Natural killer cell (primary cell): ENCODE data around the gene HOXD1. TPM values are rescaled to one million over a fixed set of nuclear protein-coding genes. Genes with fewer than 3 reads are reported as not detected.

Experiments used
- ATAC-seq, 3 donors: fragments of 150-1000 bp in 2 of 3; fragments of 200-7000 bp in 1 of 3; cut with Tn5 transposase; 1 replicate in 1 of 3; 2 replicates in 2 of 3; pipeline ENCODE4 v1.10.0; 2021; ENCODE audit warnings: mild to moderate bottlenecking in 2 of 3, moderate library complexity in 2 of 3
- DNase-seq, 2 donors: peaks; one replicate each; pipeline versions ENCODE4 v3.0.0 to v3.0.0-alpha.2; 2013 to 2021; ENCODE audit warnings: mixed read lengths in 1 of 2
- H3K27ac ChIP-seq: one replicate; pipeline ENCODE4 v1.5.1; 2013; ENCODE audit warnings: mild to moderate bottlenecking, low read length
- H3K27me3 ChIP-seq: one replicate; pipeline ENCODE4 v1.6.1; 2013; ENCODE audit warnings: low read length; ENCODE audit not compliant: control insufficient read depth, insufficient read depth
- H3K36me3 ChIP-seq: one replicate; pipeline ENCODE4 v1.6.1; 2013; ENCODE audit warnings: low read length; ENCODE audit not compliant: control insufficient read depth, insufficient read depth
- H3K4me1 ChIP-seq: one replicate; pipeline ENCODE4 v1.6.1; 2013; ENCODE audit warnings: low read length; ENCODE audit not compliant: control insufficient read depth, insufficient read depth
- H3K4me3 ChIP-seq: one replicate; pipeline ENCODE4 v1.5.1; 2013; ENCODE audit warnings: low read length
- H3K9me3 ChIP-seq: one replicate; pipeline ENCODE4 v1.6.1; 2013; ENCODE audit warnings: low read length; ENCODE audit not compliant: control insufficient read depth, insufficient read depth
- H3K27ac Mint-ChIP-seq, 2 donors: one replicate each; pipeline ENCODE4 v1.8.0; 2022; ENCODE audit warnings: mild to moderate bottlenecking in 2 of 2, mixed read lengths in 2 of 2, moderate library complexity in 1 of 2
- H3K27me3 Mint-ChIP-seq, 2 donors: one replicate each; pipeline ENCODE4 v1.8.0; 2022; ENCODE audit warnings: low read depth in 2 of 2, mixed read lengths in 2 of 2
- H3K36me3 Mint-ChIP-seq: one replicate; pipeline ENCODE4 v1.8.0; 2022; ENCODE audit warnings: mixed read lengths
- H3K4me1 Mint-ChIP-seq, 2 donors: one replicate each; pipeline ENCODE4 v1.8.0; 2022; ENCODE audit warnings: mixed read lengths in 2 of 2
- H3K4me3 Mint-ChIP-seq: one replicate; pipeline ENCODE4 v1.8.0; 2022; ENCODE audit warnings: mild to moderate bottlenecking, moderate library complexity, mixed read lengths
- H3K9me3 Mint-ChIP-seq, 2 donors: one replicate each; pipeline ENCODE4 v1.8.0; 2022; ENCODE audit warnings: mixed read lengths in 2 of 2
- WGBS: methylation state at CpG from one replicate; pipeline ENCODE4 v1.1.7; 2013; ENCODE audit warnings: missing lambda C conversion rate; ENCODE audit not compliant: insufficient coverage; 5-methylcytosine and 5-hydroxymethylcytosine counted together
- intact Hi-C: fragments of 100-400 bp; cut with micrococcal nuclease; formaldehyde crosslinking; loops from one replicate; pipeline ENCODE4 v1.14.2; 2022
- total RNA-seq, 4 donors: library from RNA; stranded (reverse); fragments of 120-200 nt in 1 of 4; gene quantifications; one replicate each; pipeline versions ENCODE4 v1.2.3 to v1.2.4, GENCODE V29; 2013 to 2022
- TF ChIP-seq, protein P1 (sequence below): fragments of 200-600 bp; IDR thresholded peaks from one replicate; pipeline ENCODE4 v1.8.0; 2022; ENCODE audit warnings: antibody characterized with exemption

Gene HOXD1
- total RNA-seq, 3 donors from 2014 or later (not counting 1 experiment from before 2014, with no cell fraction given) = 0.12 TPM; not detected in 2

DNA sequence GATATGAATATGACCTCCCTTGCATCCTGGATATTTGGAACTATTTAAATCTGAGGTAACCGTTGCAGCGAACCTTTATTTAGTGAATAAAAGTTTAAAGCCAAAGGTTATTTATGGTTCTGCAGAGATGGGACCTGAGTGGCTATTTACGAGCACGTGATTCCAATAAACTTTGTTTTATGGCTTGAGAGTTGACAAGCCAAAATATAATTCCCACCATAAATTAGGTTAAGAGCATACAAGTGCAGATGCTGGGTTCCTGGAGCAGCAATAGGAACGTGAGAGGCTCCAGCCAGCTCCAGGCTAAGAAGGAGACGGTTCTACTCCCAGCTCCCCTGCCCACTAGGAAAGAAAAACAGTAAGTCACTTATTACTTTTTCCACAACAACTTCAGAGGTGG, 42.4 kb upstream of the HOXD1 start:
- TF ChIP-seq, protein P1, sequence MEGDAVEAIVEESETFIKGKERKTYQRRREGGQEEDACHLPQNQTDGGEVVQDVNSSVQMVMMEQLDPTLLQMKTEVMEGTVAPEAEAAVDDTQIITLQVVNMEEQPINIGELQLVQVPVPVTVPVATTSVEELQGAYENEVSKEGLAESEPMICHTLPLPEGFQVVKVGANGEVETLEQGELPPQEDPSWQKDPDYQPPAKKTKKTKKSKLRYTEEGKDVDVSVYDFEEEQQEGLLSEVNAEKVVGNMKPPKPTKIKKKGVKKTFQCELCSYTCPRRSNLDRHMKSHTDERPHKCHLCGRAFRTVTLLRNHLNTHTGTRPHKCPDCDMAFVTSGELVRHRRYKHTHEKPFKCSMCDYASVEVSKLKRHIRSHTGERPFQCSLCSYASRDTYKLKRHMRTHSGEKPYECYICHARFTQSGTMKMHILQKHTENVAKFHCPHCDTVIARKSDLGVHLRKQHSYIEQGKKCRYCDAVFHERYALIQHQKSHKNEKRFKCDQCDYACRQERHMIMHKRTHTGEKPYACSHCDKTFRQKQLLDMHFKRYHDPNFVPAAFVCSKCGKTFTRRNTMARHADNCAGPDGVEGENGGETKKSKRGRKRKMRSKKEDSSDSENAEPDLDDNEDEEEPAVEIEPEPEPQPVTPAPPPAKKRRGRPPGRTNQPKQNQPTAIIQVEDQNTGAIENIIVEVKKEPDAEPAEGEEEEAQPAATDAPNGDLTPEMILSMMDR = no peak
- Histone ChIP-seq H3K27me3 (peaks cover 61% of the 10 kb centered on the region), H3K9me3 (no peaks in the 10 kb centered on the region), H3K4me1 (no peaks in the 10 kb centered on the region), H3K27ac (no peak overlapping the region), H3K36me3 (no peaks in the 10 kb centered on the region), H3K4me3 (no peak overlapping the region)
- Mint-ChIP-seq H3K9me3 (peaks cover 0 to 2% of the 10 kb centered on the region in 2 donors), H3K27me3 (peaks cover 70 to 87% of the 10 kb centered on the region in 2 donors), H3K4me1 (peaks cover 0 to 10% of the 10 kb centered on the region in 2 donors), H3K4me3 (no peak overlapping the region), H3K36me3 (peaks cover 7% of the 10 kb centered on the region), H3K27ac (no peak overlapping the region)
- ATAC-seq (no peak), DNase-seq (no peak)
- whole genome bisulfite sequencing = 22% methylated on average over 5 of the region's 6 CpGs
- intact Hi-C loops = no loop called here

DNA sequence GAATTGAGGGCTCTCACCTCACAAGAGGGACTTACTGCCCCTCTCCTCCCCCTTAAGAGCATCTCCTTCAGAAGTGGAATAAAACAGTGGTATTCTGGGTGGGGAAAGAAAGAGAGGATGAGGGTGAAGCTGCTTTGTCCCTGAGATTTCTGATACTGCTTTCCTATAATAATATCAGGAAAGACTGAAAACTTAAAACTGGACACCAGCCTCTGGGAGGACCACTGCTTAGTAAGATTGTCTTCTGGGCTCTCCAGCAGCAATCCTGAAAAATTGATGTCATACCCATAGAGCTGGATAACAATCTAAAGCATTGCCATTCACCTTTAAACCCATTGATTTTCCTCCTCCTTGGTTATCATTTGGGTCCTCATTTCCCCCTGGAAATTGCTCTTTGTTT, 41.8 kb upstream of the HOXD1 start:
- Mint-ChIP-seq H3K4me1 (peaks cover 0 to 6% of the 10 kb centered on the region in 2 donors), H3K9me3 (peaks cover 0 to 2% of the 10 kb centered on the region in 2 donors), H3K36me3 (peaks cover 2% of the 10 kb centered on the region), H3K27ac (no peak overlapping the region), H3K4me3 (no peak overlapping the region), H3K27me3 (peaks cover 70 to 82% of the 10 kb centered on the region in 2 donors)
- TF ChIP-seq, protein P1 = no peak
- no peak for DNase-seq
- H3K4me3 ChIP-seq = no peak overlapping the region
- peaks cover 62% of the 10 kb centered on the region for H3K27me3 ChIP-seq
- no peaks in the 10 kb centered on the region for H3K9me3 ChIP-seq
- H3K36me3 ChIP-seq = no peaks in the 10 kb centered on the region
- ATAC-seq = no peak
- H3K27ac ChIP-seq = no peak overlapping the region
- intact Hi-C loops = no loop called here
- H3K4me1 ChIP-seq = no peaks in the 10 kb centered on the region

DNA sequence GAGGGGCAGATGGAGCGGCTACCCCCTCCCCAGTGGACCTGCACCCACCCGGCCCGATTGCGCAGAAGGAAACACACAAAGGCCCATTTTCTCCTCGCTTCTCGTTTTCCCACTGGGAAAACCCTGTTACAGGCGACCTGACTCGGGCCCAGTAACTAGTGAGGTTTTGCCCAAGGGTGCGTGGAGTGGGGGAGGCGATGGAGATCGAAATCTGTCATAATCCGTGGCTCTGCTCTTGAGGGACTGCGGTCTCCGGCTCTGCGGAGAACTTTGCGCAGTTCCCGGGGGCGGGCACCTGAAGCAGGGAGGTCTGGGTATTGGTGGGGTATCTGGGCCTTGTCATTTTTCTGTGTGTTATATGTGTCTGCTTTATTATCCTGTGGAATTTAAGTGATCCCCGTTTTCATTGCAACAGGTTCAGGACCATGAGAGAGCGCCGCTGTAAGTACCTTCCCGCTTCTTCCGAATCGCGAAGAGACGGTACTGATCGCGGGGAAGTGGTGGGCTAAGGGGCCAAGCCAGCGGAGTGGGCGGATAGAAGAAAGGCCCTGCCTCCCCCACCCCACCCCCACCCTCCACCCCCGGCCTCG, 41.2 kb upstream of the HOXD1 start:
- TF ChIP-seq, protein P1 = no peak
- Histone ChIP-seq H3K4me1 (no peaks in the 10 kb centered on the region), H3K36me3 (no peaks in the 10 kb centered on the region), H3K9me3 (no peaks in the 10 kb centered on the region), H3K27ac (no peak overlapping the region), H3K27me3 (peaks cover 56% of the 10 kb centered on the region), H3K4me3 (no peak overlapping the region)
- ATAC-seq (no peak), DNase-seq (no peak)
- H3K27ac Mint-ChIP-seq = no peak overlapping the region
- H3K4me3 Mint-ChIP-seq = no peak overlapping the region
- H3K9me3 Mint-ChIP-seq = peaks cover 0 to 2% of the 10 kb centered on the region in 2 donors
- H3K27me3 Mint-ChIP-seq = peaks cover 66 to 75% of the 10 kb centered on the region in 2 donors
- 17% methylated on average over 28 of the region's 32 CpGs for WGBS
- H3K4me1 Mint-ChIP-seq = peaks cover 0 to 6% of the 10 kb centered on the region in 2 donors
- intact Hi-C loops = no loop called here
- no peaks in the 10 kb centered on the region for H3K36me3 Mint-ChIP-seq
